WI38 (cell line): ENCODE results near the gene DLX3.

Source experiments
- H3K4me3 ChIP-seq: 2 replicates; pipeline ENCODE4 v1.5.1; 2011; ENCODE audit warnings: low read depth, mild to moderate bottlenecking, control low read depth, low read length
- TF ChIP-seq, protein P1 (sequence below): IDR thresholded peaks from 2 replicates; pipeline ENCODE4 v1.5.1; 2012; ENCODE audit warnings: low read depth, mild to moderate bottlenecking, control low read depth, low read length

Gene DLX3

DNA sequence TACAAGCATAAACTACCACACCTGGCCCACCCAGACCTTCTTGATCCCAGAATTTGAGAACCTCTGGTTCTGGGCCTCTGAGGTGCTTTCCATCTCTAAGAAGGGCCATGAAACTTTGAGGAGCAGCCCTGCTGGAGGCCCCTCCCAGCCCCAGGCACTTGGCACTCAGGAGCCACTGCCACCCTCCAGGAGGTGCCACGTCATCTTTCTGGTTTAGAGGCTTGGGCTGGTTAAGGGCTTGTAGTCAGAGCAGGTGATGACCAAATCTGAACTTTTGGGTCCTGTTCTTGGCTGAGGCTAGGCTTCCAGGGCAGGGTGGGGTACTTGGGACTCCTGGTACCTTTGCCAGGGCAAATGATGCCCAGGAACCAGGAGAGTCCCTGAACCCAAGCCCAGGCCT lies 39.9 kb downstream of the DLX3 start:
- TF ChIP-seq, protein P1, sequence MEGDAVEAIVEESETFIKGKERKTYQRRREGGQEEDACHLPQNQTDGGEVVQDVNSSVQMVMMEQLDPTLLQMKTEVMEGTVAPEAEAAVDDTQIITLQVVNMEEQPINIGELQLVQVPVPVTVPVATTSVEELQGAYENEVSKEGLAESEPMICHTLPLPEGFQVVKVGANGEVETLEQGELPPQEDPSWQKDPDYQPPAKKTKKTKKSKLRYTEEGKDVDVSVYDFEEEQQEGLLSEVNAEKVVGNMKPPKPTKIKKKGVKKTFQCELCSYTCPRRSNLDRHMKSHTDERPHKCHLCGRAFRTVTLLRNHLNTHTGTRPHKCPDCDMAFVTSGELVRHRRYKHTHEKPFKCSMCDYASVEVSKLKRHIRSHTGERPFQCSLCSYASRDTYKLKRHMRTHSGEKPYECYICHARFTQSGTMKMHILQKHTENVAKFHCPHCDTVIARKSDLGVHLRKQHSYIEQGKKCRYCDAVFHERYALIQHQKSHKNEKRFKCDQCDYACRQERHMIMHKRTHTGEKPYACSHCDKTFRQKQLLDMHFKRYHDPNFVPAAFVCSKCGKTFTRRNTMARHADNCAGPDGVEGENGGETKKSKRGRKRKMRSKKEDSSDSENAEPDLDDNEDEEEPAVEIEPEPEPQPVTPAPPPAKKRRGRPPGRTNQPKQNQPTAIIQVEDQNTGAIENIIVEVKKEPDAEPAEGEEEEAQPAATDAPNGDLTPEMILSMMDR: no peak
- H3K4me3 ChIP-seq: no peak overlapping the region

DNA sequence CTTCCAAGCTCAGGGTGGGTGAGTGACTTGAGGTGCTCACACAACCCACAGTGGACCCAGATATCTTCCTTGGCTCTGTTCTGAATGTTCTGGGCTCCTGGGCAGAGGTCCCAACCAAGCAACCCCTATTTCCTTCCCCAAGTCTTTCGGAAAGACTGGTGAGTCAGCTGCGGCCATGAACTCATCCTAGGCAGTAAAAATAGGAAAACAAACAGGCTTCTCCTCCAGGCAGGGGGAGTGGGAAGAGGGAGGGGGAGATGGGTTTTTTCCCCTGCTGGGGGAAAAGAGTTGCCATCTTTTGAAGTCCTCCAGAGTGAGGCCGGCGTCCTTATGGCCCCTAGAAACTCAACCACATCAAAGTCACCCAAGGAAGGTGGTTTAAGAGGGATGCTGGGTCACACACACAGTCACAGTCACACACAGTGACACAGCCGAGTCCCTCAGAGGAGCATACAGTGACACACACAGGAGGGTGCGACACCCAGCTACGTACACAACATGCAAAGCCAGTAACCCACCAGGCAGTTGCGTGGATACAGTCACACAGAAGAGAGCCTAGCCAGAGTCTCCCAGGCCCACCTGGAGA lies 42.0 kb downstream of the DLX3 start:
- H3K4me3 ChIP-seq: no peak overlapping the region

DNA sequence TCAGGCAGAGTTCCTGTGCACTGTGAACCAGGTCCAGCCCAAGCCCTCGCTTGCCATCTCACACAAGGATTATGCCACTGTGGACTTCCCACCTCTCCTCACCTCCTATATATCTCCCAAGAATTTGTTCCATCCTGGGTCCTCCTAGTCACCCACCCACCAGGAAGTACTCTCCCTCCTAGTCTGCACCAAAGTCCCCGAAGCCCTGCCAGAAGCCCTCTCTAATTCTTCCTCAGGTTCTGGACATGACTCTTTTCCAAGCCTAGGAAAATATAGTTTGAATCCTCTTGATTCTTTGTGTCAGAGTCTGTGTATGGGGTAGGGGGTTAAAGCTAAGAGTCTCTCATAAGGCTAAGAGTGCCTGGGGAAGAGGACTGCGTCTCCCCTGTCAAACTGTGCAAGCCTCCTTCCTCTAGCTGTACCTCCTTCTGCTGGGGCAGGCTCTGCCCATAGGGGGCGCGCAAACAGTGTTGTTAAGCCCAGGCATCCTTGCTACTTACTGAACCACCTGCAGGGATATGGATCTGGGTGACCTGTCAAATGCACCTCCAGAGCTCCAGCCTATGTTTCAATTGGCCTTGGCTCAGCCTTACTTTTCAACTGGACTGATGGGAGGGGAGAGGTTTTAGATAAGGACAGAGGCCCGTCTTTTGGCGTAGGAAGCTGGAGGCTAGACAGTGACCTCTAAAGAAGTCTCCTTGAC lies 42.7 kb downstream of the DLX3 start:
- TF ChIP-seq, protein P1: peak; percentile 94
- no peak overlapping the region for H3K4me3 ChIP-seq

More for the DNA sequence above, 42.0 kb downstream of the DLX3 start:
- TF ChIP-seq, protein P1: no peak

DNA sequence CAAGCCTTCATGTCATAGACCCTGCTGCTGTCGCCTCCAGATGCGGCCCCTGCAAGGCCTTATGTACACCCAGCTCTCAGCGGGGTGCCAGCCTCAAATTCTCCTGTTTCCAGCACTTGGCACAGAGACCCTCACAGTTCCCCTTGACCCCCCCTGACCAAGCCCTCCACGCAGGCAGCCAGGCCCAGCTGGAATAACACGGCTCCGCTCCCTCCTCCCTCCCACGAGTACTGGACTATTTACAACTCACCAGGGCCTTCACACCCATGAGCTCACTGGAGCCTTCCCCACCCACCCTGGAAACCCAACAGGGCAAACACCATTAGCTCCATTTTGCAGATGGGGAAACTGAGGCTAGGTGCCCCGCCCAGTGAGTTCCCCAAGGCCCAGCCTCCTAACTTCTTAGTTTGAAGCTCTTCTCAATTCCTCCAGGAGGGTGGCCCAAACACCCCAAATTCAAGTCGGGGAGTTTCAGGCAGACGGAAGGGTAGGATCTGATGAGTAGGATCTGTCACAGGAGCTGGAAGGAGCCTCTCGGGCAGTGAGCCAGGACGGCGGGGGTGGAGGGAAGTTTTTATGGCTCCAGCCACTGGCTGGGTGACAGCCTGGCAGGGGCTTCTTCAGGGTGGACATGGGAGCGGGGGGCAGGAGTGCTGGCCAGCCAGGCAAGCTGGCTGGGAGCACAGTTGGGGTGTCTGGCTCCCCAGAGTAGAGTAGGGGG lies 43.5 kb downstream of the DLX3 start:
- TF ChIP-seq, protein P1: no peak
- no peak overlapping the region for H3K4me3 ChIP-seq

DNA sequence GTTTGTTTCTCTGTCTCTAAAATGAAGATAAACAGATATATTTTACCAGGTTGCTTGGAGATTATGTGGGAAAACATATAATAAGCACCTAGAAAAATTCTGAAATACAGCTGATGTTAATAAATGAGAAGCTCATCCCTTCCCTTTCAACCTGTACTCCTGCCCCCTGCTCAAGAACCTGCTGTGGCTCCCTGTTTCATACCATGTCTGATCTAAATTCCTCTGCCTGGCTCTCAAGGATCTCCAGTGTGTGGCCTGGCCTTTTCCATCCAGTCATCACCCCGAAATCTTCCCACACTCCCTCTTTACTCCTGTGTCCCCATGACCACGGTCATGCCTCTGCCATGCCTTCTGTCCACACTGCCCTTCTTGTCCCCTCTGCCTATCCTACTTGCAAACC lies 45.4 kb downstream of the DLX3 start:
- no peak overlapping the region for H3K4me3 ChIP-seq
- TF ChIP-seq, protein P1: no peak

DNA sequence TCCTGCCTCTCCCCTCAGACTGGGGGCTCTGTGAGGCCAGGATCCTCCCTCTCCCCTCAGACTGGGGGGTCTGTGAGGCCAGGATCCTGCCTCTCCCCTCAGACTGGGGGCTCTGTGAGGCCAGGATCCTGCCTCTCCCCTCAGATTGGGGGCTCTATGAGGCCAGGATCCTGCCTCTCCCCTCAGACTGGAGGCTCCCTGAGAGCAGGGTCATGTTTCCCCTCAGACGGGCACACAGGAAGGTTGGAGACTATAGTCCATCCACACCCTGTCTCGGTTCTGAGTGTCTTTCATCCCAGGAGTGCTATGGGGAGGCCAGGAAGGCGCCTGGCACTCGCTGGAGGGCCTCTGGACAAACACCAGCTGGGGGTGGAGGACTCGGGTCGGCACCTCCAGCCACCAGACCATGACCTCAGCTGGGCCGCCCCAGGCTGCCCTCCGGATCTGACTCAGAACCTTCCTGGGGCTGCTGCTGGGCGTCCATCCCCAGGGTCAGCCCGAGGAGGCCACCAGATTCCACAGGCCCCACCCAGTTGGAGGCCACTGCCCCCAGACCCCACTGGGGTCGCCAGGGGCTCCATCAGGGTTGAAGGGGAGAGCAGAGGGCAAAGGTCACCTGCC lies 48.0 kb downstream of the DLX3 start:
- H3K4me3 ChIP-seq: no peak overlapping the region
- TF ChIP-seq, protein P1: no peak

DNA sequence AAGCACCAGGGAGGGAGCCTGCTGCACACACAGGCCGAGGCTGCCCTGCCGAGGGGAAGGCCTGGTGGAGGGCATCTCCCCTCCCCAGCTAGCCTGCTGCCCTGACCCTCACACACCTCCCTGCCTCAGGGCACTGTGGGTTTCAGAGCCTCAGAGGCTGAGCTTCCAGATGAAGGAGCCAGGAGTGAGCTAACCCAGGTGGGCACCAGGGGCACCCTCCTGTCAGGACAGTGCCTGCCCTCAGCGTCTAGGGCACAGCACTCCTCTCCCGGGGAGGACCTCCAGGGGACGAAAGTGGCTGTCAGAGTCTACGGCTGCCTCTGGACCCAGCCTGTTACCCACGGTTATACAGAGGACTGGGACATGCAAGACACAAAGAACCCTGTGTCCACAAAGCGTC lies 48.8 kb downstream of the DLX3 start:
- TF ChIP-seq, protein P1: no peak
- no peak overlapping the region for H3K4me3 ChIP-seq
